ENCODE data around the gene GRAMD2A.

GRAMD2A gene

DNA sequence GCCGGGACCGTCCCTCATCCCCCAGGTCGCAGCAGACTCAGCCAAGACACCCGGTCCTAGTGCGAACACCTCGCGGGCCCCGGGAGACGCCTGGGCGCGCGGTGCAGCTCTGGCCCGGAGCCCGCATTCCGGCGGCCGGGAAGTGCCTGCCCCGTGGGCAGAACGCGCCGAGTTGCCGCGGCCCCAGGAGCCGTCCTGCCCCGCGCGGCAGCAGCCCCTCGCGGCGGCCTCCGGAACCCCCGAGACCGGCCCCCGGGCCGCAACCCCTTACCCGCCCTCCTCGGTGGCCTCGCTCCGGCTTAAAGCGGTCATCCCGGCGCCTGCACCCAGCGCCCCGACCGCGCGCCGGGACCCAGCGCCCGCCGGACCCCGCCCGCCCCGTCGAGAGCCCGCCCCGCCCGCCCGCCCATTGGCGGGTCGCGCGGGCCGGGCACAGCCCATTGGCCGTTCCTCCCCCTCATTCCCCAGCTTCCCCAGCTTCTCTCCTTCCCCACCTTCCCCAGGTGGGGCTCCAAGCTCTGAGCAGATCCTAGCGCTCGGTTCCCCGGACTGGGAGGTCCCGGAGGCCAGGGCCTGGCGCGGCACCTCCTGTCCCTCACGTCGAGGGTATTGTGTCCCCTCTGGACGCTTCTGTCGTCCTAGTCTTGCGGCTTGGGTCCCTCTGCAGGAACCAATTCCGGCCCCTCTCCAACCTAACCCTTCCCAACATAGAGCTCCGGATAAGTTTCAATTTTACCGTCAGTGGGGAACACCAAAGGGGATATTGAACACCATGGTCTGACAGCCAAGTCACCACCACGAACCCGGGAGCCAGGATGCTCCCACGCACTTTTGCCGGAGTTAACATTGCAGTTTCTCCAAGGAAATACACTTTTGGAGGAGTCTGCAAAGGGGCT, at the start of gene GRAMD2A:
Gene GRAMD2A, minus strand, starts transcription at position 328 of the 896 bp plus-strand sequence.
- DNase-seq (ENCODE audit: extremely low read depth in 1 of 2, low read depth in 1 of 2): no peak

DNA sequence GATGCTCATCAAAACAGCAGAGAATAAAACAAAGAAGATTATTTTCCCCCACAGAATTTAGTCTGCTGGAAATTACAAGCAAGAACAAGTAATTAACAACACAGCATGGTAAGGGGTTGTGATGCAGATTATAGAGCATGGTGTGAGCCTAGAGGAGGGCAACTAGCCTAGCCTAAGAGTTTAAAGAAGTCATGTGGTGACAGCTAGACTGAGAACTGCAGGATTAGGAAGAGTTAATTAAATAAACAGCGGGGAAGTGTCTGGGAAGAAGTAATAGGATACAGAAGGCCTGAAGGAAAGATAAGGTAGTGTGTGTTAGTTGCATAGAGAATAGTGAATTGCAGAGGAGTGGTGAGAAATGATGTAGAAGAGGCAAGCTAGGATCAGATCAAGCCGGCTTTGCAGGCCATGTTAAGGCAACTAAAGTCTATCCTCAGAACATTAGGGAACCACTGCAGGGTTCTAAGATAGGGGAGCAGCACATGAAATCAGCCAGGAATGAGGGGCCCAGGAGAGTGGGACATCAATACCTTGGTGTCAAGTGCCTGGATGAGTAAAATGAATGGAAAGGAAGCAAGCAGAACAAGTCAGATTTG, 45.3 kb upstream of the GRAMD2A start:
- no peak for DNase-seq (ENCODE audit: extremely low read depth in 1 of 2, low read depth in 1 of 2)

DNA sequence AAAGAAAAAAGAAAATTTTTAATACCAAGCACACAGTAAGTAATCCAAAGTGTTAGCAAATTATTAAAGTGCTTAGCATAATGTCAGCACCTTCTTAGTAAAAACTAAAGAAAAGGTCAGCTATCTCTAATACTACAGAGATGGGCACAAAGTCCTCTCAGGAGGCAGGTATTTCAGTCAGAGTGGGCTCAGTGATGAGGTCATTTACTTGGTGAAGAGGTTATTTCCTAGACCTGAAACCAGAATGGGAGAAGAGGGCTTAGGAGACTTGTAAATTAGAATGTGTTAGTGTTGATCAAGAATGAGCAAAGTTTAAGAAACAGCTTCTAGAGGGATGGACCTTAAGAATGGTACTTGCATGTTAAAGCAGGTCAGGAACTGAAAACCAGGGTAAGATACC, 42.1 kb upstream of the GRAMD2A start:
- DNase-seq (ENCODE audit: extremely low read depth in 1 of 2, low read depth in 1 of 2): no peak

DNA sequence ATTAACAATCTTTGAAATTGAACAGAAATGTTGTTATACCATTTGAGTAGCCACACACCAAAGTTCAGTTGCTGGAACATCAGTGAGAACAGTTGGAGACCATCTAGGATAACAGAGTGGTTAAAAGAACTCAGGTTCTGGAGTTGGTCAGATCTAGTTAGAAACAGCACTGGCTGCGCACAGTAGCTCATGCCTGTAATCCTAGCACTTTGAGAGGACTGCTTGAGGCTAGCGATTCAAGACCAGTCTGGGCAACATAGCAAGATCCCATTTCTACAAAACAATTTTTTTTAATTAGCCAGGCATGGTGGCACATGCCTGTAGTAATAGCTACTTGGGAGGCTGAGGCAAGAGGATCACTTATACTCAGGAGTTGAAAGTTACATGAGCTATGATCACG, 41.0 kb upstream of the GRAMD2A start:
- DNase-seq (ENCODE audit: extremely low read depth in 1 of 2, low read depth in 1 of 2): no peak

DNA sequence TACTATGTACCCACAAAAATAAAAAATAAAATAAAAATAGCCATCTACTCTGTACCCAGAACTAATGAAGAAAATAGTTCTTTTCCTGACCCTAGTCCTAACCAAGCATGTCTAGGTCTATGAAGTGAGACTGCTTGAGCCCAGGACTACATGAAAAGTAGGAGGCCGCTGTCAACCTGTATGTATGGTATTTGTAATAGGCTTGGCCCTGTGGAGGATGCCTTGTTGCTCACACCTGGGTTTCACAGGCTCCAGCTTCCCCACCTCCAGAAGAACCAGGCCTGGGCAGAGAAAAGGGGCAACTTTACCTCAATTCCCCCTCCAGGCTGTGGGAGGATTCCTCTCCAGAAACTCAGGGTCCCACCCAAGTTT, 40.3 kb upstream of the GRAMD2A start:
- DNase-seq (ENCODE audit: extremely low read depth in 1 of 2, low read depth in 1 of 2): no peak

DNA sequence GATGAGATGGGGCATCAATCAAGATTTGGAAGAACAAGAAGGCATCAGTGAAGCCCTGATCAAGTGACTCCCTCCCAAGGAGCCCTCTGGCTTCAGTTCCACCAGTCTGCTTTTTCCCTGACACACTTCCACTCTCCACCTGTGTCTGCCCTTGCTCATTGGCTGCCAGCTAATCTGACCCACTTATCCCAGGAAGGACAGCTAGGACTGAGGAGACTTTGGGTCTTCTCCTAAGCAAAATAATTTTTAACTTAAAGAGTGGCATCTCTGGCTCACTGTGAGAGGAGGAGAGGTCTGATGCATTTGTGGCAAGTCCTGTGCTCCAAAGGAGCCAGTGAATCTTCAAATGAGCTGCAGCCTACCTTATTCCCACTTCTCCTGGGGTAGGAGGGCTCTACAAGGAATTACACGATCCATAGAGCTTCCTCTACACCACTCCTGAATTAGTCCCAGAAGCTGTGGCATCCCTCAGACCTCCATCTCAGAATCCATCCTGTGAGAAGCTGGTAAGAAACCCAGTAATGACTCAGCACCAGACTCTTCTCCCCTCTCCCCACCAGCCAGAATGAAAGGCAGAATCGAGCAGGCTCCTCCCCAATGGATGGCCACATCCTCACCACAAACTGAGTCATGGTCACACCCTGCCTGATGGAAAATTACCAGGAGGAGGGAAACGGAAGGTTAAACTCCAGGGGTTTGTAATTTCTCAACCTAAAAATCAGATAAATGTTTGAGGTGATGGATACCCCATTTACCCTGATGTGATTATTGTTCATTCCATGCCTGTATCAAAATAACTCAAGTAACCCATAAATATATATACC, 39.7 kb upstream of the GRAMD2A start:
- no peak for DNase-seq (ENCODE audit: extremely low read depth in 1 of 2, low read depth in 1 of 2)

DNA sequence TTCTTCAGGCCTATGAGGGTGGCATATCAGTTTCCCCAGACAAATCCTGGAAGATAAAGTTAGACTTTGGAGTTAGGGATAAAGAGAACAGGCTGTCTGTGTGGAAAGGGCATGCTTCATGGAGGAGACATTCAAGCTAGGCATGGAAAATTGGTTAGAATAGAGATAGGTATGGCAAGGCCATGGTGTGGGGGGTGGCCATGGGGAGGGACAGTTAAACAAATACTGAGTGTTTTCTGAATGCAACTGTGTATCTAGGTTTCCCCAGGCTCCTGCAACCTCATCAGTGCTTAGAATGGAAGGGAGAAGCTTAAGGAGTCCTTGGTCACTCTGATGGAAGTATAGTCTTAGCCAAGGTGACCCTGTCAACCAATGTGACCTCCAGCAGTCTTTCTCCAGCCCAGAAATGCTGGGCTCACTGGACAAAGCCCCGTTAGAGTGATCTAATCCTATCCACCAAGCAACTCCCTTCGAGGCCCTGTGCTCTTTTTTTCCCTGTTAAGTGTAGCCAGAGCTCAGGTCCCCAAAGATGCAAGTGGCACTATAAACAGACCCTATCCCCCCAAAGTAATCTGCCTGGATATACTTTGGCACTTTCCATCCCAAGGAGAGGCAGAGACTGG, 38.9 kb upstream of the GRAMD2A start:
- no peak for DNase-seq (ENCODE audit: extremely low read depth in 1 of 2, low read depth in 1 of 2)

DNA sequence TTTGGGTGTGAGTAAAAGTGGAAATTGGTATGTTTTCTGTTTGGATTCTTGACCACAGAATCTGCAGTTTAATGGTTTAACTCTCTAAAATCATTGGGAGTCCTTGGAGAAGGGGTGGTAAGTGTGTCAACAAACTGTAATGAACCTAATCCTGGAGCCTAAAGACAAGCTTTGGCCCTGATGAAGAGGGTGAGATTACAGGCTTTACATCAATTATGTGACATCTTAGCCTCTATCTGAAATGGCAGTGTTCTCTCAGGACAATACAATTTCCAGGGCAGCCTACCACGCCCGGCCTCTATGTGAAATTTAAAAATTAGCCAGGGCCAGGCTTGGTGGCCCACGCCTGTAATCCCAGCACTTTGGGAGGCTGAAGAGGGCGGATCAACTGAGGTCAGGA, 37.7 kb upstream of the GRAMD2A start:
- DNase-seq (ENCODE audit: extremely low read depth in 1 of 2, low read depth in 1 of 2): no peak

DNA sequence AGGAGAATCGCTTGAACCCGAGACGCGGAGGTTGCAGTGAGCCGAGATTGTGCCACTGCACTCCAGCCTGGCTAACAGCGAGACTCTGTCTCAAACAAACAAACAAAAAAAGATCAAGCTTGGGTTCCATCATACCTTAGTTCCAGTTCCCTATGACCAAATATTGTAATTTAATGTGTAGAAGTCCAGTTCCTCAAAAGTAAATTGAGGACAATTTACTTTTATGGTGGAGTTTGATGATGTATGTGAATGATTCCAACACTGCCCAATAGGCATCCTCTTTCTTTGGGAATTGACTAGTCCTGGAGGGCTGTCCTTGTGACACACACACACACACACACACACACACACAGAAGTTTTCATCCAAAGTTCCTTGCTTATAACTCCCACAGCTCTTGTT, 36.2 kb upstream of the GRAMD2A start:
- DNase-seq (ENCODE audit: extremely low read depth in 1 of 2, low read depth in 1 of 2): no peak

DNA sequence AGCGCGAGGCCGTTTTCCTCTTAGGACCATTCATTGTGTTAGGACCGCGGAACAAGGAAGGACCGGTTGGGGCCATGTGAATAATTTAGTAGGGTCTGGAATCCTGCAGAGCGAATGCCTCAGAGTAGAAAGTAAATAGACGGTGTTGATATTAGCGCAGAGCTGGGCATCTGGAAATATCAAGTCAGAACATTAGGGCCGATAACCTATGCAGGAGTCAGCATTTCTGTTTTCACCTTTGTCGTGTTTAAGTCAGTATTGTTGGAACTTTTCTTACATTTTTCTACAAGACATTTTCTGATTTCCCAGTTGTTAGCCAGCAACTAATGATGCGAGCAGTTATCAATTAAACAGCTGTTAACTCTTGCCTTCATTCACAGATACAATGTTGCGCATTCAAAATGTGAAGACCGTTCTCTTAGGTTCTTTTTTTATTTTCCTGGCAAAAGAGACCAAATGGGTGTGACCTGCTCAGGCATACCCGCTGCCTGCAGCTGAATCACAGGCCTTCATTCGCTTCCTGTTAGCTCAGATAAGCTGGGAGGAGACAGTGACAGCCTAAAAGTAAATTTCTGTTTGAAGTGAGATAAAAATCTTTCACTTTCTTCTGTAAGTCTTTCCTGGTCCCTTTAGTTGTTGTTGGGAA, 34.4 kb upstream of the GRAMD2A start:
- DNase-seq (ENCODE audit: extremely low read depth in 1 of 2, low read depth in 1 of 2): peak in 1 of 2 donors; percentile 24

DNA sequence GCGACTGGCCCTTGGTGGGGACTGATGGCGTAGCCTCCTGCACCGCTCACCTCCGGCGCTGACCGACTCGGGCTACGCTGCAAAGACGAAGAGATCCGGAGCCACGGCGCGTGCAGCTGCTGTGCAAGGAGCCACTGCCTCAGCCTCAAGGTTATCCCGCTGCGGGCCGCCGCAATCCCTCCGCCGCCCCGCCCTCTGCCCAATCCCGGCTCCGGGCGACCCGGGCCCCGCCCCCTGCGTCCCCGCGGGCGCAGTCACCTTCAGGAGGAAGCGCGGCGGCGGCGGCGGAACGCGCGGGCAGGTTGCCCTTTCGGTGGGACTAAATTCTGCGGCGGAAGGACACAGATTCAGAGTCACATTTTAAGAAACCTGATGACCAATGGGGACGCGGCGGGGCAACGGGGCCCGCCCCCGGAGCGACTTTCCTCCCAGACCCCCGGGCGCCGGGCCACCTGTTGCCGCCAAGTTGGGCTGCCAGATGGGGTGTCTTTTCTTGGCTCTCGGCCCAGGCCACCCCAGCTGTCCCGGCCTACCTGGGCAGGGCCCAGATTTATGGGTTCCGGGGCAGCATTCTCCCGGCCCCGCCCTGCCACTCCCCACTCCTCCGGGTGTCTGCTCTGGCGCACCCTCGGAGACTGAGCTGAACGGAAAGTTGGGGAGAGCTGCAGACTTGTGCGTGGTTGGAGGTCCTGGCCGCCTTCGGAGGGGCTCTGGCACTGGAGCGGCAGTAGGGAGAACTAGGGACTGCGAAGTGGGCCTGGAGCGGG, 33.7 kb upstream of the GRAMD2A start, which contains the start of gene PKM:
Gene PKM, minus strand, starts transcription at position 125 of the 767 bp plus-strand sequence. CDS start 12,093 bp downstream, outside the sequence.
- peak; percentile 82 to 83 for DNase-seq (ENCODE audit: extremely low read depth in 1 of 2, low read depth in 1 of 2)

DNA sequence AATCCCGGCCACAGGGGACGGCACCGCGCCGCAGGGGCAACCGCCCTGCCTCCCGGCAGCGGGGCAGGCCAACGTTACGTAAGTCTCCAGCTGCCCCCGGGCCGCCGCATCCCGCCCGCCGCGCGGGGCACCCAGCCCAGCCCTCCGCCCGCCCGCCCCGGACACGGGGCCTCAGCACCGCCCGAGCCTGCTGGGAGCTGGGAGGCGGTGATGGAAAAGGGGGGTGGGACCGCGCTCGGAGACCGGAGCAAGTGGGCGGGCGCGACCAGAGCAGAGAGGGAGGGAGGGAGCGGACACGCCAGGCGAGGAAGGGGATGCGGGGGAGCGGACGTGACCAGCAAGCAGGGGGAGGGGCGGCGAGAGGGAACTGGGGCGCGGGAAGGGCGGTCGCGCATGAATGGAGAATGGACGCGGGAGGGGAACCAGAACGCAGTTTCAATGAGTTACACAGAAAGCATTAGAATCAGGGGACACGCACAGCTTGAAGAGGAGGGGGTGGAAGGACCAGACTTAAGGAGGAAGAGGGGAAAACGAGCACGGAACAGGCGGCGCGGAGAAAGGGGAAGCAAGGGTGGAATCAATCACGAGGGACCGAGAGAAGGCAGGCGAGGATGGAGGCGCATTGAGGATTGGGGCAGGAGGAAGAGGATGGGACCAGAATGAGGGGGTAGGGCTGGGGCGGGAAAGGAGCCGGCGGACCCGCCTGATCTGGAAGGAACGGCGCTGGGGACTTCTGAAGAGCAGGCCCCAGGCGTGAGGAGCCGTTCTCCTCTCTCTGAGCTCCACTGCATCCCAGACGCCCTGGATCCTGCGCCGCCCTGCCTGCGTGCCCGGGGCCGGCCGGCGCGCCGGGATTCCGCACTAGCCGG, 32.8 kb upstream of the GRAMD2A start:
- peak in 1 of 2 donors; percentile 52 for DNase-seq (ENCODE audit: extremely low read depth in 1 of 2, low read depth in 1 of 2)

DNA sequence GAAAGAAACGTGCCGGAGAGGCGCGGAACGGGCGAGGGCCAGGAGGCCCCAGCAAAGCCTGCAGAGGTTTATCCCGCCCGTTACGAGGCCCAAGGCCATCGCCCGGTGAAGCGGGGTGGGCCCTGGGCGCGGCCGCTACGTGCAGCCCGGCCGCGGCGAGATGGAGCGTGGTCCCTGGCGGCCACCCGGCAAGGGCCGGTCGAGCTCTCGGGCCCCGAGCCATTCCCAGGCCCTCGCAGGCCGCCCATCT, 32.3 kb upstream of the GRAMD2A start:
- peak in 1 of 2 donors; percentile 15 for DNase-seq (ENCODE audit: extremely low read depth in 1 of 2, low read depth in 1 of 2)

DNA sequence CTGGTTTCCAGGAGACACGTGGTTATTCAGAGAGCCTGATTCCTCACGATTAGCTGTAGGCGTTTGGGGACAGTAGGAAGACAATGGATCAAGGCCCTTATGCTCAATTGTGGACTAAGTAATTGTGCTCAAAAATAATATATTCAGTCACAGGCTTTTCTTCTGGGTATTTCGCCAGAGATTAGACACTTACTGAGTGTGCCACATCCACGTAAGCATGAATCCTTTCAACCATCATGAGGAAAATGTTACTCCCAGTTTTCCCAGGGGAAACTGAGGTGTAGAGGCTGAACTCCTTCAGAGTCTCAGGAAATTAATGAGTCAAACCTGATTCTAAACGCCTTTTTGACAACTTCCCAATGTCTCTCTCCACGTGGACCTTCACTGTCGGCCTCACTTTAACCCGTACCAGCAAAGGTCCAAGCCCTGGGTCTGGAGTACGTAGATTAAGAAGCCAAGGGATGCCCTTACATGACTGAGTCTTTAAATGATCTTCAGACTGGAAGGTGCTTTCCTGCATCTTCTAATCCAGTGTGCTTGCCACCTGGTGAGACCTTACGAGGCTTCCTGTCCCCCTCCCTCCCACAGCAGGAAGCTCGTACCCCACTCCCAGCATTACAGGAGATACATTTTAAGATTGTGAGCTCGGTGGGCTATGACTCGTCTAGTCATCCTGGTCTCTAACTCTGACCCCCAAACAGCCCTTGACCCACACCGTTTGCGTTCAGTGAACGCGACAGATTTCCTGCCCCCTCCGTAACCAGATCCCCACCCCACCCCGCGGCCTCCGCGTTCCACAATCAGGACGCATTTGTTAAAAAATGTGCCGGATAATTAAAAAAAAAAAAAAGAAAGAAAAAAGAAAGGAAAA, 31.7 kb upstream of the GRAMD2A start:
- no peak for DNase-seq (ENCODE audit: extremely low read depth in 1 of 2, low read depth in 1 of 2)

DNA sequence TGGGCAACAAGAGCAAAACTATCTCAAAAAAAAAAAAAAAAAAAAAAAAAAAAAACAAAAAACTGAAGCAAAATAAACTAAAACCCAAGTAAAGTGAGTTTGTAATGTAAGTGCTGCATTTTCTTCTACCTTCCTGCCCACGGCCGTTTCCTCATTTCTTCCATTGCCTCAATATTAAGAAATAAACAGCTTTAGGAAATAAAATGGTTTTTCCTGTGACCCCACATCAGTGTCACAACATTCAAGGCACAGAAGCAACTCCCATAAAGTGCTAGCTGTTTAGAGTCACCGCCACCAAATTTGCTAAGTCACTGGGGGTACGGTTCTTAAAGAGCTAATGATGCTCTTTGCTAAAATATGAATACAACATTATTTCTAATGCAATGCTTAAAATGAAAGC, 30.1 kb upstream of the GRAMD2A start:
- DNase-seq (ENCODE audit: extremely low read depth in 1 of 2, low read depth in 1 of 2): no peak

DNA sequence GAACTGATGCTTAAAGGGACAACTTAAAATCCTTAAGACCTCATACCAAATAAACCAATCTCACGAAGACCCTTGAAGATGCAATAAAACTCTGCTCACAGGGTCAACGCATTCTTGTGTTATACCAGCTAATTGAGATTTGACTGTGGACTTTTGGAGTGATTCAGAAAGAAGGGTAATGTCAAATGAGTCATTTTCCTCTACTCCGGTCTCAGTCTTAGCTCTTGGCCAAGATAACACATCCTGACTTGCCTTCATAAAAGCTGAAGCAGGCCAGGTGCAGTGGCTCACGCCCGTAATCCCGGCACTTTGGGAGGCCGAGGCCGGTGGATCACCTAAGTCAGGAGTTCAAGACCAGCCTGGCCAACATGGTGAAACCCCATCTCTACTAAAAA, 29.6 kb upstream of the GRAMD2A start:
- no peak for DNase-seq (ENCODE audit: extremely low read depth in 1 of 2, low read depth in 1 of 2)

DNA sequence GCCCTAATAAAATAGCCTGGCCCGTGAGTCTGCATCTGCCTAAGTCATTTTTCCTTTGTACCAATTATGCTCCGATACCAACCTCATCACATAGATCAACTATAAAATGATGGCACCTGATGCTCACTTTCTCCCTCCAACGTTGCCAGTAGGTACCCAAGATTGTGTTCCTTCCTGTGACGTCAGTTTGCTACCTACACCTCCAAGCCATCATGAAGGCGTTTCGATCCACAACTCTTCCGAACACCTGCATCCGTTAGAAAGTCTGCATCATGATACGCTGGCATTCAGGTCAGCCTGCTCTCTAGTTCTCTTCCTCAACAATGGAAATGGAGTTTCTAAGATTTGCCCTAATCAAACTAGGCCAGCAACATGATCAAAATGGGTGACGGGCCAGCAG, 25.7 kb upstream of the GRAMD2A start:
- no peak for DNase-seq (ENCODE audit: extremely low read depth in 1 of 2, low read depth in 1 of 2)

DNA sequence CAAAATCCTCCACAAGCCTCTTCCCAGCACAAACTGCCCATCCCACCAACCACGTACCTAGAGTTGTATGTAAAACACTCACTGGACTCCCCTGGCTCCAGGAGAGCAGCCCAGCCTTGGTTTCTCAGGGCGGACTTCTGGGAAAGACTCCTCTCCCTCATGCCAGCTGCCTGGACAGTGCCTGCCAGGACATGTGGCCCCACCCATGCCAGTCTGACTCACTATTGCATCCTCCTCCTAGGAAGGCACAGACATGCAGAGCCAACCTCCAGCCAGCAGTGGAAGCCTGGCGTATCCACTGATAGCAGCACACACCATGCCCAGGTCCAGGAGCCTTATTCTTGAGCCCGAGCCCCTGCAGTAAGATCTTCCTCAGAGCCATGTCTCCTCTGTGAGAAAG, 24.8 kb upstream of the GRAMD2A start:
- no peak for DNase-seq (ENCODE audit: extremely low read depth in 1 of 2, low read depth in 1 of 2)

All from activated CD8-positive, alpha-beta memory T cell treated with anti-CD3 and anti-CD28 coated beads for 1 hour (primary cell).